SK-N-MC (cell line): Measurements from ENCODE around the gene HMGCS1.

Experiments
- FOXP2 ChIP-seq: optimal IDR thresholded peaks from 2 replicates; pipeline ENCODE3; 2011; ENCODE audit warnings: mild to moderate bottlenecking, moderate library complexity; ENCODE audit not compliant: insufficient read depth; ENCODE audit errors: extremely low read length, control extremely low read depth
- POLR2AphosphoS5 ChIP-seq: IDR thresholded peaks from 2 replicates; pipeline ENCODE4 v1.6.1; 2012; ENCODE audit warnings: mild to moderate bottlenecking, low read depth, low read length, borderline replicate concordance

GRCh38 chr5:43354774-43355173, 41.6 kb upstream of the HMGCS1 start:
- TF ChIP-seq POLR2AphosphoS5 (no peak), FOXP2 (no peak)
